HCT116 (cell line): ENCODE data around the gene SEL1L3. TPM values are rescaled to one million over a fixed set of nuclear protein-coding genes. Genes with fewer than 3 reads are reported as not detected.

ENCODE experiments used
- ATAC-seq: fragments of 200-7000 bp; cut with Tn5 transposase; 2 replicates; pipeline ENCODE4 v1.9.1; 2020; ENCODE audit warnings: mild to moderate bottlenecking, moderate library complexity
- BruUV-seq: library from RNA; stranded (reverse); fragments of 400-500 nt; replicated peaks from 2 replicates; lab custom pipeline; 2021; lab: Mats Ljungman, UMichigan
- CTCF ChIA-PET: fragments of 300-600 bp; sonication (Branson Sonifier 250); formaldehyde crosslinking; loops from one replicate; lab custom pipeline; 2021; ENCODE audit warnings: antibody characterized with exemption; lab: Charles Lee
- POLR2A ChIA-PET: fragments of 300-600, 350-600 bp; sonication (Branson Sonifier 250); formaldehyde crosslinking; loops from one replicate; lab custom pipeline; 2021; ENCODE audit warnings: antibody characterized with exemption; lab: Charles Lee
- RAD21 ChIA-PET, 2 experiments: fragments of 300-600 bp; sonication (Branson Sonifier 250); formaldehyde crosslinking; loops; one replicate each; lab custom pipeline; 2023; ENCODE audit warnings: low total read pairs in 2 of 2; ENCODE audit not compliant: uncharacterized antibody in 2 of 2, unreplicated experiment in 2 of 2, low non-redundant PET in 1 of 2; lab: Charles Lee
- DNase-seq: peaks from one replicate; pipeline ENCODE4 v3.0.0-alpha.2; 2010; ENCODE audit warnings: low read depth, low spot score
- H2AFZ ChIP-seq: fragments of 200-600 bp; shearing (Covaris generic), sonication (generic); 2 replicates; pipeline ENCODE4 v1.6.1; 2017; ENCODE audit warnings: low read depth, mixed run types, mixed read lengths, antibody characterized with exemption, low read length; ENCODE audit not compliant: poor library complexity, severe bottlenecking
- H3K27ac ChIP-seq: 2 replicates; pipeline ENCODE4 v1.5.1; 2012; ENCODE audit warnings: low read depth, low read length
- H3K27me3 ChIP-seq: fragments of 200-600 bp; sonication (generic); 2 replicates; pipeline ENCODE4 v1.6.1; 2016; ENCODE audit warnings: mixed run types, low read length, mixed read lengths; ENCODE audit not compliant: insufficient read depth
- H3K36me3 ChIP-seq, 2 experiments: fragments of 200-500 bp in 1 of 2; fragments of 200-600 bp in 1 of 2; sonication (Bioruptor generic) in 1 of 2; sonication (generic) in 1 of 2; 2 replicates each; pipeline versions ENCODE4 v1.5.1 to v1.6.1; 2014 to 2016; ENCODE audit warnings: low read length in 2 of 2, inconsistent platforms in 1 of 2, mixed read lengths in 1 of 2, mixed run types in 1 of 2; ENCODE audit not compliant: insufficient read depth in 2 of 2, control insufficient read depth in 1 of 2
- H3K4me1 ChIP-seq, 2 experiments: fragments of 200-600 bp in 1 of 2; sonication (generic) in 1 of 2; 2 replicates each; pipeline versions ENCODE4 v1.5.1 to v1.6.1; 2012 to 2017; ENCODE audit warnings: low read length in 2 of 2, inconsistent platforms in 1 of 2, mild to moderate bottlenecking in 1 of 2, mixed read lengths in 1 of 2, mixed run types in 1 of 2, moderate library complexity in 1 of 2; ENCODE audit not compliant: insufficient read depth in 2 of 2, control insufficient read depth in 1 of 2
- H3K4me2 ChIP-seq: fragments of 200-600 bp; sonication (generic); 2 replicates; pipeline ENCODE4 v1.6.1; 2017; ENCODE audit warnings: mixed run types, low read length, mixed read lengths
- H3K4me3 ChIP-seq, 2 experiments: fragments of 200-600 bp in 1 of 2; sonication (generic) in 1 of 2; replicated peaks in 1 of 2; 2 replicates each; pipeline ENCODE4 v1.5.1; 2011 to 2016; ENCODE audit warnings: low read length in 2 of 2, control low read depth in 1 of 2, low read depth in 1 of 2, mild to moderate bottlenecking in 1 of 2, mixed read lengths in 1 of 2, mixed run types in 1 of 2
- H3K79me2 ChIP-seq: fragments of 200-600 bp; sonication (generic); 2 replicates; pipeline ENCODE4 v1.6.1; 2017; ENCODE audit warnings: mild to moderate bottlenecking, mixed run types, low read length, moderate library complexity, mixed read lengths; ENCODE audit not compliant: insufficient read depth
- H3K9ac ChIP-seq: fragments of 200-600 bp; sonication (generic); 2 replicates; pipeline ENCODE4 v1.6.1; 2016; ENCODE audit warnings: low read length, mixed read lengths
- H3K9me2 ChIP-seq: fragments of 200-600 bp; sonication (generic), shearing (Covaris generic); 2 replicates; pipeline ENCODE4 v1.6.1; 2017; ENCODE audit warnings: mixed run types, mild to moderate bottlenecking, moderate library complexity; ENCODE audit not compliant: insufficient read depth
- H3K9me3 ChIP-seq, 2 experiments: fragments of 200-500 bp in 1 of 2; fragments of 200-600 bp in 1 of 2; sonication (Bioruptor generic) in 1 of 2; sonication (generic) in 1 of 2; 2 replicates each; pipeline ENCODE4 v1.6.1; 2014 to 2017; ENCODE audit warnings: low read length in 2 of 2, mixed read lengths in 2 of 2, inconsistent platforms in 1 of 2, low read depth in 1 of 2, mild to moderate bottlenecking in 1 of 2, mixed run types in 1 of 2, moderate library complexity in 1 of 2; ENCODE audit not compliant: control insufficient read depth in 1 of 2, insufficient read depth in 1 of 2
- H4K20me1 ChIP-seq: fragments of 200-600 bp; sonication (generic), shearing (Covaris generic); 2 replicates; pipeline ENCODE4 v1.6.1; 2017; ENCODE audit warnings: mixed run types, mild to moderate bottlenecking, moderate library complexity; ENCODE audit not compliant: insufficient read depth
- ATF3 ChIP-seq: IDR thresholded peaks from 2 replicates; pipeline ENCODE4 v1.6.1; 2012
- CEBPB ChIP-seq: IDR thresholded peaks from 2 replicates; pipeline ENCODE4 v1.6.1; 2012; ENCODE audit warnings: low read depth
- CTCF ChIP-seq, 3 experiments: fragments of 200-600 bp in 1 of 3; sonication (generic) in 1 of 3; IDR thresholded peaks in 2 of 3; conservative IDR thresholded peaks in 1 of 3; 2 replicates each; pipeline ENCODE4 v1.5.1; 2012 to 2017; ENCODE audit warnings: low read depth in 2 of 3, low read length in 2 of 3, antibody characterized with exemption in 1 of 3, borderline replicate concordance in 1 of 3, control low read depth in 1 of 3, mild to moderate bottlenecking in 1 of 3, mixed read lengths in 1 of 3, mixed run types in 1 of 3, moderate library complexity in 1 of 3; ENCODE audit not compliant: insufficient read depth in 1 of 3
- FOSL1 ChIP-seq: IDR thresholded peaks from 2 replicates; pipeline ENCODE4 v1.6.1; 2012; ENCODE audit warnings: low read depth
- POLR2AphosphoS5 ChIP-seq: IDR thresholded peaks from 2 replicates; pipeline ENCODE4 v1.6.1; 2011; ENCODE audit warnings: mild to moderate bottlenecking, low read depth, low read length, moderate library complexity
- REST ChIP-seq: IDR thresholded peaks from 2 replicates; pipeline ENCODE4 v1.6.1; 2012; ENCODE audit warnings: low read depth
- SIN3A ChIP-seq: IDR thresholded peaks from 2 replicates; pipeline ENCODE4 v1.6.1; 2012; ENCODE audit warnings: low read depth
- SP1 ChIP-seq: IDR thresholded peaks from 2 replicates; pipeline ENCODE4 v1.6.1; 2012; ENCODE audit warnings: low read depth
- SRF ChIP-seq: IDR thresholded peaks from 2 replicates; pipeline ENCODE4 v1.6.1; 2012; ENCODE audit warnings: low read depth
- TCF7L2 ChIP-seq: IDR thresholded peaks from 2 replicates; pipeline ENCODE4 v1.7.0; 2011; ENCODE audit warnings: borderline replicate concordance, inconsistent platforms; ENCODE audit not compliant: insufficient read depth, insufficient read length; ENCODE audit errors: extremely low read depth
- ZBTB33 ChIP-seq: IDR thresholded peaks from 2 replicates; pipeline ENCODE4 v1.6.1; 2011; ENCODE audit warnings: mild to moderate bottlenecking, low read length, moderate library complexity; ENCODE audit not compliant: insufficient replicate concordance; ENCODE audit errors: extremely low read depth
- ZFX ChIP-seq: fragments of 450-650 bp; IDR thresholded peaks from 2 replicates; pipeline ENCODE4 v1.6.1; 2017
- ZNF274 ChIP-seq: fragments of 200-500 bp; sonication (Bioruptor generic); IDR thresholded peaks from 2 replicates; pipeline ENCODE4 v1.6.1; 2014; ENCODE audit warnings: mild to moderate bottlenecking, low read depth, low read length, inconsistent platforms
- intact Hi-C: fragments of 100-400 bp; cut with micrococcal nuclease; formaldehyde crosslinking; loops from 2 replicates; pipeline ENCODE4 v1.10.0; 2022
- total RNA-seq: library from RNA; stranded (reverse); gene quantifications from one replicate; pipeline ENCODE4 v1.2.1, GENCODE V29; 2021; ENCODE audit not compliant: unreplicated experiment

SEL1L3 gene
- total RNA-seq, 1 experiment from 2014 or later = 45.0 TPM

- no peak for ATAC-seq
- intact Hi-C loops = no loop called here
- TF ChIP-seq TCF7L2 (no peak), ATF3 (no peak), ZNF274 (no peak), SP1 (no peak), POLR2AphosphoS5 (no peak), CEBPB (no peak), CTCF (IDR thresholded peaks at IDR 0.05 in 2 of 3, conservative IDR thresholded peaks at IDR 0.05 in 1 of 3; ENCODE audit: borderline replicate concordance in 1 of 3, insufficient read depth in 1 of 3, low read depth in 2 of 3, low read length in 2 of 3) (no peak)
- TF ChIP-seq, all 23 proteins: peak for 0
Measured at GRCh38 chr4:25875281-25875745, 12.5 kb upstream of the SEL1L3 start.

GRCh38 chr4:25874655-25875054 is 11.9 kb upstream of the SEL1L3 start:
- DNase-seq = no peak
- Histone ChIP-seq H3K9me3 (no peaks in the 10 kb centered on the region), H4K20me1 (no peaks in the 10 kb centered on the region), H3K4me1 (no peaks in the 10 kb centered on the region), H3K4me2 (no peak overlapping the region), H3K9me2 (no peaks in the 10 kb centered on the region), H3K27ac (no peak overlapping the region), H3K27me3 (no peaks in the 10 kb centered on the region), H3K36me3 (no peaks in the 10 kb centered on the region), H2AFZ (no peak overlapping the region), H3K79me2 (no peaks in the 10 kb centered on the region), H3K4me3 (no peak overlapping the region), H3K9ac (no peak overlapping the region)
- RAD21 ChIA-PET = no interaction called here
- ATAC-seq = no peak
- intact Hi-C loops = no loop called here
- CTCF ChIA-PET = no interaction called here
- BruUV-seq = no TSS peak
- POLR2A ChIA-PET = no interaction called here
- TF ChIP-seq SRF (no peak), POLR2AphosphoS5 (no peak), FOSL1 (no peak), ZBTB33 (no peak), REST (no peak), ZFX (no peak), SIN3A (no peak), ZNF274 (no peak)

More at GRCh38 chr4:25875281-25875745, 12.5 kb upstream of the SEL1L3 start:
- BruUV-seq = no TSS peak
- no peak overlapping the region for H3K9ac ChIP-seq
- RAD21 ChIA-PET = no interaction called here
- CTCF ChIA-PET = no interaction called here
- H3K36me3 ChIP-seq = no peaks in the 10 kb centered on the region
- no peaks in the 10 kb centered on the region for H3K9me3 ChIP-seq
- no peaks in the 10 kb centered on the region for H3K79me2 ChIP-seq
- DNase-seq = no peak
- no peak overlapping the region for H3K27ac ChIP-seq
- no peak overlapping the region for H2AFZ ChIP-seq
- H3K9me2 ChIP-seq = no peaks in the 10 kb centered on the region
- H3K4me2 ChIP-seq = no peak overlapping the region
- no peaks in the 10 kb centered on the region for H3K27me3 ChIP-seq
- H4K20me1 ChIP-seq = no peaks in the 10 kb centered on the region
- H3K4me3 ChIP-seq = no peak overlapping the region
- no peaks in the 10 kb centered on the region for H3K4me1 ChIP-seq
- POLR2A ChIA-PET = no interaction called here
